IPS-18c (cell line): ENCODE results near the gene GPR153.
A peak's percentile ranks its signal among the peaks of the same experiment; 100 is the strongest.

Source experiments
- H3K4me3 ChIP-seq: 2 replicates; pipeline ENCODE4 v1.7.0; 2013; ENCODE audit warnings: low read depth, mild to moderate bottlenecking, low read length, moderate library complexity; ENCODE audit not compliant: insufficient read depth
- H3K9me3 ChIP-seq: one replicate; pipeline ENCODE4 v1.6.1; 2013; ENCODE audit warnings: mild to moderate bottlenecking, low read length, moderate library complexity; ENCODE audit not compliant: control insufficient read depth, insufficient read depth

Gene GPR153

GRCh38 chr1:6205849-6206519, 54.9 kb downstream of the GPR153 start, which contains the start of gene RNF207:
Gene RNF207, plus strand, starts transcription at chr1:6206119. Its CDS starts 417 bp downstream, at chr1:6206536.
- H3K4me3 ChIP-seq: peak within 1 kb of the TSS; percentile 63
- H3K9me3 ChIP-seq: no peaks in the 10 kb centered on the region

- Histone ChIP-seq H3K4me3 (no peak overlapping the region), H3K9me3 (no peaks in the 10 kb centered on the region)
Measured at GRCh38 chr1:6202256-6202655, 58.6 kb downstream of the GPR153 start.

- H3K4me3 ChIP-seq: peak overlapping the region; percentile 93
- H3K9me3 ChIP-seq: no peaks in the 10 kb centered on the region
Measured at GRCh38 chr1:6200188-6200809, 60.6 kb downstream of the GPR153 start.

- H3K9me3 ChIP-seq: no peaks in the 10 kb centered on the region
- peak within 1 kb of the TSS; percentile 93 for H3K4me3 ChIP-seq
Measured at GRCh38 chr1:6199298-6200187, 61.4 kb downstream of the GPR153 start, which contains the start of gene RPL22. Gene RPL22, minus strand, starts transcription at chr1:6199595. Its CDS starts 22 bp downstream, at chr1:6199573.

GRCh38 chr1:6198646-6199297, 62.1 kb downstream of the GPR153 start:
- Histone ChIP-seq H3K4me3 (peak overlapping the region; percentile 93), H3K9me3 (no peaks in the 10 kb centered on the region)

DNA sequence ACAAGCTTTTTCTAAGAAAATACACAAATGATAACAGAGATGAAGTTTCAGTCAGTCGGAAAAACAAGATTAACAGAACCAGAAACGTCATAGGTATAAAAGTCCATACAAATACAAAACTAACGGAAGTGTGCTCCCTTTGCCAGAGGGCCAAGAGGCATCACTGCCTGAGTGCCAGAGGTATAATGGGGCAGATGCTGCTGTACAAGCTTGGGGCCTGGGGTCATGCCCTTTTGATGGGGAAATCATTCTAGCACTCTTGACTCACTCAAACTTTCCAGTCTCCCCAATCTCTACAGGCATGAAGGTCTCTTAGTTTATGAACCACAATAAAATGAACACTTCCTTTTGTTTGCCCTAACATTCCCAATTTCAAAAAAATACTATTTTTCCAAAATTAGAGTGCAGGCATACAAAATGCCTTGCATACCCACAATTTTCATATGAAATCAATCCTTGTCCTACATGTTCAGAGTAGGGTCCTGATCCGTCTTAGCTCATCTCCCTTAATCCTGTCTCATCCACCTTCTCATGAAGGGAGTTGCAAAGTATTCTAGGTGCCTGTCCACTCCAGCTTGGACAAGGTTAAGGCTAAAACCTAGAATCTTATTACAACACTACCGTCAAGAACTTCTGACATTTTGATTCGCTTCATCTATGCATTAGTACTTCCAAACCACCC, 63.0 kb downstream of the GPR153 start:
- Histone ChIP-seq H3K4me3 (peak overlapping the region; percentile 93), H3K9me3 (no peaks in the 10 kb centered on the region)
